GM12874 (cell line): Measurements from ENCODE around the gene INPP5F.

Experiments used
- CTCF ChIP-seq: IDR thresholded peaks from 2 replicates; pipeline ENCODE4 v1.5.1; 2011; ENCODE audit warnings: low read depth, mild to moderate bottlenecking, control low read depth, low read length, moderate library complexity; ENCODE audit not compliant: insufficient read depth

Gene INPP5F

GRCh38 chr10:119871881-119872609, 146.2 kb downstream of the INPP5F start:
- TF ChIP-seq CTCF = no peak

GRCh38 chr10:119872610-119872859, 146.7 kb downstream of the INPP5F start, which contains the start of gene MCMBP:
Gene MCMBP (minus strand): TSS chr10:119872843. CDS start chr10:119872584, 259 bp downstream.
- no peak for TF ChIP-seq CTCF

GRCh38 chr10:119872860-119873681, 147.2 kb downstream of the INPP5F start:
- TF ChIP-seq CTCF = no peak

- no peak for TF ChIP-seq CTCF
These were observed 152.7 kb downstream of the INPP5F start for GRCh38 chr10:119878524-119878923.
